Ovary (tissue), 3 donors: ENCODE data around the gene IKZF4.

Experiments used
- CTCF ChIP-seq, 3 donors: fragments of 450-650 bp in 2 of 3; fragments of 200-600 bp in 1 of 3; IDR thresholded peaks; one replicate each; pipeline versions ENCODE4 v1.5.1 to v1.8.0; 2016 to 2022; ENCODE audit warnings: antibody characterized with exemption in 3 of 3, mild to moderate bottlenecking in 1 of 3
- POLR2A ChIP-seq: fragments of 450-650 bp; IDR thresholded peaks from one replicate; pipeline ENCODE4 v1.6.1; 2017; ENCODE audit warnings: antibody characterized with exemption, mild to moderate bottlenecking, moderate library complexity
- donor health status: DM: no; HTN: no; CAD: no.

DNA sequence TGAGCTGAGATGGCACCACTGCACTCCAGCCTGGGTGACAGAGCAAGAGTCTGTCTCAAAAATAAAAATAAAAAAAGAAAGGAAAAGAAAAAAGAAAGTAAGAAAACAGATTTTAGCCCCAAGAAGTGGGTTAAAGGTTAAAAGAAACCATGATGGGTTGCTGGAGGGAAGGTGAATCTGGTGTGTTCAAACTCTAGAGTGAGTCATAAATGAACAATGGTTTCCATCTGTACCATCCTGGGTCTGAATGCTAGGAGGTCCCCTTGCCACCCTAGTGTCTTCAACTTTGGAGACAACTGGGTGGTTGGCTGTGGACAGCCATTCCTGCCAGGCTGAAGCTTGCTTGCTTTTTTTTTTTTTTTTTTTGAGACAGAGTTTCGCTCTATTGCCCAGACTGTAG, 19.3 kb downstream of the IKZF4 start:
- TF ChIP-seq CTCF (IDR thresholded peaks at IDR 0.05): no peak
- no peak for TF ChIP-seq POLR2A
